GM19455 (cell line): ENCODE results near the gene TMEM263.
A peak's percentile ranks its signal among the peaks of the same experiment; 100 is the strongest.

Source experiments
- ATAC-seq: cut with Tn5 transposase; IDR thresholded peaks from one replicate; pipeline ENCODE4 v1.9.1; 2021; ENCODE audit not compliant: unreplicated experiment

The TMEM263 gene

DNA sequence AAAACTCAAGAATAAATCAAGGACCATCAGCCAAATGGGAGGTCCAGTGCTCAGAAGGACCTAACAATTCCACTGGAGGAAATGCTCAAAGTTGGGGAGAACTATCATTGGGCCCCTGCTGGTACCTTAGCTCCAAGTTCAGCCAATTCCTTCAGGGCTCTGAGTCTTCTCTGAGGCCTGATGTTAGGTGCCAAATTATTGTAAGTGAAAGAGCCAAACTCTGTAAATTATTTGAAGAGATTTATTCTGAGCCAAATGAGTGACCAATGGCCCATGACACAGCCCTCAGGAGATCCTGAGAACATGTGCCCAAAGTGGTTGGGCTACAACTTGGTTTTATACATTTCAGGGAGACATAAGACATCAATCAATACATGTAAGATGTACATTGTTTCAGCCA lies 8.2 kb upstream of the TMEM263 start:
- ATAC-seq = no peak

GRCh38 chr12:106950591-106950990 lies 5.1 kb upstream of the TMEM263 start:
- no peak for ATAC-seq

- no peak for ATAC-seq
Observed at GRCh38 chr12:106953352-106954250, 2.1 kb upstream of the TMEM263 start.

DNA sequence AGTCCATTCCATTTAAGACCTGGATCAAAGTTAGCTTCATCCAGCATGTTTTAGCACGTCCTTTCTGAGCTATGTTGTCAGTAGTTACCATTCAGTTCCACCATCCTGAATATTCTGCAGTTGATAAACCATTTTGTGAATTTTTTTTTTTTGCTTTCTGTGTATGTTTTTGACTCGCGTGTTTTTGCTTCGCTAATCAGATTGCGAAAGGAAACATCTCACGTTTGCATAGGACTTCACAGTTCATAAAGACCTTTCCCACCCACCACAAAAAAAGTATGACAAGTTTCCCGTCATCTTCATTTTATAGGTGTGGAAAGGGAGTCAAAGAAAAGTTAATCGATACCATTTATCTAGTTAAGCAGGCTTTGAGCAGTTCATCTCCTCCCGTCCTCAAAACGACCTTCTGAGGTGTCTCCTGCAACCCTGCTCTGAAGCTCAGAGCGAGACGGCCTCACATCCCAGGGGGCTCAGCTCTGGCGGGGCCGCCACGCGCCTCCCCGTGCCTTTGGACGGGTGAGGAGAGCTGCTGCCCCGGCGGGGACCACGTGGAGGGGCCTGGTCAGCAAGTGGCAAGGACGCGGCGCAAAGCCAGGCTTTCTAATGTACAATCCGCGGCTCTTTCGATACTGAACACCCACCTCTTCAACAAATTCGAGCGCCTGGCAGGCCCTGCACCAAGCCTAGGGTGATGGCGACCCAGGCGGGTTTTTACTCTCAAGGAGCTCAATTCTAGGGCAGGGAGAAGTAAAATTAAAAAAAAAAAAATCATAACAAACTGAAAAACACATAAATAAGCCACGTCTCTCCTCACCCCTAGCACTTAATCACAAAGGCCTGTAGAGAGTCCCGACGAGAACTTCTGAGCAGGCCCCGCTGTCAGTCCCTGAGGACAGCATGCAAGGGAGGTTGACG lies 988 bp upstream of the TMEM263 start:
- ATAC-seq = peak; percentile 31

GRCh38 chr12:106956048-106956578 lies 406 bp downstream of the TMEM263 start:
- peak; percentile 44 for ATAC-seq

GRCh38 chr12:106957583-106957982 lies 1.9 kb downstream of the TMEM263 start:
- ATAC-seq = no peak

DNA sequence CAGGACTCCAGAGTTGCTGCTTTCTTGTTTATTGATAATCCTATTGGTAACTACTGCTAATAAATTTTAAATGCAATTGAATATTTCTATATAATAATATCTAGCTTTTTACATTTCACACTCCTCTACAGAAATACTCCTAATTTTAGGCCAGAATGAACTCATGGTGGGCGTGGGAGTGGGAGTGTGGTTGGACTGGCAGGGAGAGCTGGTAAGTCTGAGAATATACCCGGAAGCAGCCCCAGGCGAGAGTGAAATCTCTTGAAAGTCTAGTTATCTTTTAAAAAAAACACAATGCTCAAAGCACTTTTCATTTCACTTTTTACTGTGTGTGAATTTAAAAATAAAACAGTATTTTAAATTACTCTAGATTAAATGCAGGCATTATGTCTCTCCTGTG lies 4.7 kb downstream of the TMEM263 start:
- no peak for ATAC-seq

GRCh38 chr12:106962286-106962685 lies 6.6 kb downstream of the TMEM263 start:
- no peak for ATAC-seq

DNA sequence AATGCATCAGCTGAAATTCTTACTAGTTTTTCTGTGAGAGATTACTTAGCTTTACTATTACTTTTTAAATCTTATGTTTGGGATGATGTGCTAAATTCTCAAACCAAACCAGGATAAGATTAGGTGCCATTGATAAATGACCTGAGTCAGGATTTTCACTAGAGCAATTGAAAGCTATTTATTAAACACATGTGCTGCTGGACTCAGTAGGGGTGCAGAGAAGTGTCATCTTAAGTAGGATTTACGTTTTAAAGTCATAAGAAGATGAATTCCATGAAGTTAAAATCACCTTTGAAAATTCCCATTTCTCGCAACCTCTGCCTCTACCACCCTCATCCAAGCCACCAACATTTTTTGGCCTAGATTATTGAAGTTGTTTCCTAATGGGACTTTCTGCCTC lies 8.8 kb downstream of the TMEM263 start:
- ATAC-seq = no peak

- ATAC-seq = no peak
Observed at GRCh38 chr12:106971065-106971464, 15.4 kb downstream of the TMEM263 start.

DNA sequence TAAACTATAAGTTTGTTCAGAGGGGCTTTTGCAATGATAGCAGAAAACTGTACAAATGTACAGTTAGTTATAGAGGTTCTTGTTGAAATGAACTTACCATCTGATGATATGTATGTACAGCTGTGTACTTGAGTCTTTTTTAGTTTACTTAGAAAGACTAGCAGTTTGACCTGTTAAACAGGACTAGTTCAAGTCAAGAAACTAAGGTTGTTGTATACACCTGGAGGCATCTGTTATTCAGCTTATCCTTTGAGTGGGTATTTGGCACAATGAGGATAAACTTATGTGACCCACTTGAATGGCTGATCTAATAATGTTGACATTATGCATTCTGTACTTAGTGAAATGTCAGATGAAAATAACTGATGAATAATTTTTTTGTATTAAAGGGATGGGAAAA lies 17.8 kb downstream of the TMEM263 start:
- no peak for ATAC-seq

- ATAC-seq = peak; percentile 72
Observed at GRCh38 chr12:106974511-106974910, 18.8 kb downstream of the TMEM263 start.

DNA sequence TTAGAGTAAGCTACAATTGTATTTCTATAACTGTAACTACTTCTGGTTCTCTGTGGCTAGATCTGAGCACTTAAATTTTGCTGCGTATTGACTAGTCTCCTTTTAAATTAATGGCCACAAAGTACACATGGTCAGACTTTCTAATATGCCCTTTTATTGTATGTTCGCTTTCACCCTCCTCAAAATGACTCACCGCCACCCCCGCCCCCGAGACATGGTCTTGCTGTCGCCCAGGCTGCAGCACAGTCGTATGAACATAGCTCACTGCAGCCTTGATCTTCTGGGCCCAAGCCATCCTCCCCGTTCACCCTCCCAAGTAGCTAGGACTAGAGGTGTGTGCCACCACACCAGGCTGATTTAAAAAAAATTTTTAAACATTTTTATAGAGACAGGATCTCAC lies 19.4 kb downstream of the TMEM263 start:
- ATAC-seq = no peak

- ATAC-seq = no peak
Observed at GRCh38 chr12:106975993-106976658, 20.4 kb downstream of the TMEM263 start.

DNA sequence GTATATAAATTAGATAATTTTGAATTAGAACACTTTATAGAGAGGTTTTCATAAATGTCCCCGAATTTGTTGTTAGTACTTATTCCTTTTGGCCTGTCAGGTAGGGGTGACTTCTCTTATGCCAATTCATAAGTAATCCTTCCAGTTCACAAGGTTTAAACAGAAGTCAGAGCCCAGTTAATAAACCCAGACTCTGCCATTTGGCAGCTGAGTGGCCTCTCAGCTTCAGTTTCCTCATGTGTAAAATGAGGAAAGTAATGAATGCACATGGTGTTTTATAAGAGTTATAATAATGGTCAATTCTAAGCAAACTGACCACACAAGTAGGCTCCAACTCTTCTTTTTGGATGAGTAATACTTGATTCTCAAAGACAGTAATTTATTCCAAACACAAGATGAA lies 21.0 kb downstream of the TMEM263 start:
- no peak for ATAC-seq

GRCh38 chr12:106978035-106978800 lies 22.5 kb downstream of the TMEM263 start:
- ATAC-seq = no peak

DNA sequence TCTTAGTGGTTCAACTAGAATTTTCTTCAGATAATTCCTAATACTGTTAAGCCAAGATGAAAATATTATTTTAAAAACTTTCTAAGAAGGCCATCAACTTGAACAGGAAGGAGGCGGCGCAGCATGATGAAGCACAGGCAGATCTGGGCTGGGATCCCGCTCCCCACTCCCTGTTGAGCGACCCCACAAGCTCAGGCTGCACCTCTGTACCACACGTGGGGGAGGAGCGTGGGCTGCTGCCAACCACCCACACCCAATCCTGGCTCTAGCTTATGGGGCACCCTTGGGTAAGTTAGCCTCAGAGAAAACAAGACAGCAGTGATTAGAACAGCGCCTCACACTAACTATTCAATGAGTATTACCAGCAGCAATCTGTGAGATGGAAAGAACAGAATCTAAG lies 25.2 kb downstream of the TMEM263 start:
- ATAC-seq = no peak

DNA sequence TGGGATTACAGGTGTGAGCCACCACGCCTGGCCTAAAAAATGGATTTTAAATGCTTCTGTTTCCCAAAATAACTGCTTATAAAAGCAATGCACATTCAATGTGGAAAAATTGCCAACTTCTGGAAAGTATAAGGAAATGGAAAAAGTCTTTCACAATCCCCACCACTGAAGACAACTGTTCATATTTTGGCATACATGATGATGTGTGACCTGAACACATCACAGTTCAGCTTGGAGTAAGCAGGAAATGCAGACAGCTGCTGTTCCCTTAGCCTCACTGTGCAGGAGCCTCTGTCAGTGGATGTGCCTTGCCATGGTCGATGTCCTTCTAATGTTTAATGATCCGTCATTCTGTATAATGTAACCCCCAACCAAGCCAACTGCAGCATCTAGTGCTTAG lies 26.1 kb downstream of the TMEM263 start:
- ATAC-seq = no peak

DNA sequence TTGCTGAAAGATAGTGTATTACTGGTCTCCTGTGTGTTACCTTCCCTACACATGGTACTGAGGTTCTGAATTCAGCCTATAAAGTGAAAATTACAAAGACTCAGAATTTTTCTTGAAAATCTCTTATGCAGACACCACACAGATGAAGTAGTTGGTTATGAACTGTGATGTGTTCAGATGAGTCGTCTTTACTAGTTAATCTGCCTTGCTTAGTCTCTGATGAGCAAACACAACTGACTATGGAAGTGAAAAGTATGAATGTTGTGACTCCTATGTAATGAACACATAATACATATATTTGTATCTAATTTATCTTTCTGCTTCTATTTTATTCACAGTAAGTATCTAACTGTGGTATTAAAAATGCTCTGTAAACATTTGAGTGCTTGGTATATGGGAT lies 26.5 kb downstream of the TMEM263 start:
- no peak for ATAC-seq

- no peak for ATAC-seq
Observed at GRCh38 chr12:106984588-106985137, 29.0 kb downstream of the TMEM263 start.
